ENCODE results near the gene UMODL1. TPM values are rescaled to one million over a fixed set of nuclear protein-coding genes. Genes with fewer than 3 reads are reported as not detected.

UMODL1 gene
- total RNA-seq, 1 donor from 2014 or later, result not detected

DNA sequence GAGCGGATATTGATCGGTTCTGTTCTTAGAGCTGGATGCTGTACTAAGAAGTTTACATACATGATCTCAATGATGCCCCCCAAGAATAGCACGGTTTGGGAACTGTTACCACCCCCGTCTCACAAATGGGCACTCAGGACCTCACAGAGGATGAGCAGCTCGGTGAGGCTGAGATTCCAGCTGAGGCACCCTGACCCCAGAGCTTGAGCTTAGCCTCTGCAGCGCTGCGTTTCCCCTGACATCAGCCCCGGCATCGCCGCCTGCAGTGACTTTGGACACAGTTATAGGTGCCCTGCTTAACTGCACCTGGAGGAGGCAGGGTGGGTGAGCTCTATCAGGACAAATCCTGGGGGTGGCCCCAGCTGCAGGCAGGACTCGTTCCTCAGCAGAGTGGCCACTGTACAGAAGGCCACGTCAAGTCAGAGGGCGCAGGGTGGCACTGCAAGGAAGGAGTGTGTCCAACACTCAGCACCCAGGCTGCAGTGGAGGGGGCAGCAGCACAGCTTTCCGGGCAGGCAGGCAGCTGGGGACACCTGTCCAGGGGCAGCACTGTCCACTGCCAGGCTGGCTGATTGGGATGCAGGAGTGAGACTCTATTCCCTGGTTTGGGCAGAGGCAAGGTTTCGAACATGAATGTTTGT is 82.0 kb downstream of the UMODL1 start:
- Mint-ChIP-seq H3K4me3 (ENCODE audit: unreplicated experiment) (no peak overlapping the region), H3K36me3 (ENCODE audit: low read depth, unreplicated experiment) (no peaks in the 10 kb centered on the region), H3K27ac (ENCODE audit: unreplicated experiment) (no peak overlapping the region), H3K27me3 (ENCODE audit: unreplicated experiment) (peaks cover 4% of the 10 kb centered on the region), H3K9me3 (ENCODE audit: unreplicated experiment) (no peaks in the 10 kb centered on the region), H3K4me1 (ENCODE audit: unreplicated experiment) (peaks cover 7% of the 10 kb centered on the region)
- no peak for DNase-seq (ENCODE audit: low spot score)
- TF ChIP-seq CTCF (IDR thresholded peaks at IDR 0.05; ENCODE audit: unreplicated experiment), result no peak

DNA sequence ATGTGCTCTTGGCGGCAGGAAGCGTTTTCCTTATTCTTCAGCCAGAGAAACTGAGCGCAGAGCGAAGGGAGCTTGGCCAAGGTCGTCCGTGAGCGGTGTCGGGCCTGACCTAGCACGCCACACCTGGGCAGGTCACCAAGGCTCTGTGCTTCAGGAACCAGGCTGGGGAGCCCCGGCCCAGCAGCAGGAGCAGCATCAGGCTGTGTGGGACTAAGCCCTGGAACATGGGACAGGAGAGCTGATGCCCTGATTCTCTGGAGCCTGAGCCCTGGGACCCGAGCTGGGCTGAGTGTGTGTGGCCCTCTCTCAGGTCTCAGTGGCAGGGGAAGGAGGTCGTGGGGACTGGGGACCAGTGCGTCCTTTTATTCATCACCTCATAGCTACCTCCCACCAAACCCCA is 82.6 kb downstream of the UMODL1 start:
- no peak overlapping the region for H3K27ac Mint-ChIP-seq (ENCODE audit: unreplicated experiment)
- TF ChIP-seq CTCF (IDR thresholded peaks at IDR 0.05; ENCODE audit: unreplicated experiment), result no peak
- H3K27me3 Mint-ChIP-seq (ENCODE audit: unreplicated experiment), result peaks cover 4% of the 10 kb centered on the region
- no peaks in the 10 kb centered on the region for H3K36me3 Mint-ChIP-seq (ENCODE audit: low read depth, unreplicated experiment)
- no peak for DNase-seq (ENCODE audit: low spot score)
- no peak overlapping the region for H3K4me3 Mint-ChIP-seq (ENCODE audit: unreplicated experiment)
- peaks cover 7% of the 10 kb centered on the region for H3K4me1 Mint-ChIP-seq (ENCODE audit: unreplicated experiment)
- no peaks in the 10 kb centered on the region for H3K9me3 Mint-ChIP-seq (ENCODE audit: unreplicated experiment)

GRCh38 chr21:42154237-42155044 is 83.3 kb downstream of the UMODL1 start:
- no peaks in the 10 kb centered on the region for H3K9me3 Mint-ChIP-seq (ENCODE audit: unreplicated experiment)
- H3K36me3 Mint-ChIP-seq (ENCODE audit: low read depth, unreplicated experiment), result no peaks in the 10 kb centered on the region

GRCh38 chr21:42155045-42155855 is 84.1 kb downstream of the UMODL1 start:
- Mint-ChIP-seq H3K36me3 (ENCODE audit: low read depth, unreplicated experiment) (no peaks in the 10 kb centered on the region), H3K27me3 (ENCODE audit: unreplicated experiment) (peaks cover 7% of the 10 kb centered on the region), H3K27ac (ENCODE audit: unreplicated experiment) (no peak overlapping the region), H3K9me3 (ENCODE audit: unreplicated experiment) (no peaks in the 10 kb centered on the region), H3K4me1 (ENCODE audit: unreplicated experiment) (peaks cover 9% of the 10 kb centered on the region), H3K4me3 (ENCODE audit: unreplicated experiment) (no peak overlapping the region)
- DNase-seq (ENCODE audit: low spot score), result no peak
- no peak for TF ChIP-seq CTCF (IDR thresholded peaks at IDR 0.05; ENCODE audit: unreplicated experiment)

More at GRCh38 chr21:42154237-42155044, 83.3 kb downstream of the UMODL1 start:
- Mint-ChIP-seq H3K27me3 (ENCODE audit: unreplicated experiment) (peaks cover 6% of the 10 kb centered on the region), H3K4me1 (ENCODE audit: unreplicated experiment) (peaks cover 8% of the 10 kb centered on the region), H3K4me3 (ENCODE audit: unreplicated experiment) (no peak overlapping the region), H3K27ac (ENCODE audit: unreplicated experiment) (no peak overlapping the region)
- no peak for DNase-seq (ENCODE audit: low spot score)
- no peak for TF ChIP-seq CTCF (IDR thresholded peaks at IDR 0.05; ENCODE audit: unreplicated experiment)

Data from endothelial cell (in vitro differentiated cells).